Kidney (tissue), 22 donors: ENCODE measurements around the gene CYB561. TPM values are rescaled to one million over a fixed set of nuclear protein-coding genes. Genes with fewer than 3 reads are reported as not detected.

Experiments used
- DNase-seq, 5 donors: peaks; one replicate each; pipeline ENCODE4 v3.0.0-alpha.2; 2013 to 2020
- FAIRE-seq: peaks from 2 replicates; lab custom pipeline; 2012; peaks lifted over from hg19 to GRCh38; lab: Jason Lieb, UNC
- H3K27ac ChIP-seq, 2 donors: one replicate each; pipeline ENCODE4 v1.7.0; 2013; ENCODE audit warnings: low read depth in 2 of 2, low read length in 2 of 2, inconsistent platforms in 1 of 2
- H3K27me3 ChIP-seq: one replicate; pipeline ENCODE4 v1.7.1; 2013; ENCODE audit warnings: low read length, inconsistent platforms; ENCODE audit not compliant: control insufficient read depth, insufficient read depth
- H3K36me3 ChIP-seq, 3 donors: one replicate each; pipeline versions ENCODE4 v1.7.0 to v1.7.1; 2013; ENCODE audit warnings: low read length in 3 of 3, control low read depth in 1 of 3, inconsistent platforms in 1 of 3; ENCODE audit not compliant: insufficient read depth in 3 of 3, control insufficient read depth in 2 of 3
- H3K4me1 ChIP-seq, 3 donors: one replicate each; pipeline versions ENCODE4 v1.7.0 to v1.7.1; 2013; ENCODE audit warnings: low read length in 3 of 3, inconsistent platforms in 1 of 3, low read depth in 1 of 3; ENCODE audit not compliant: control insufficient read depth in 2 of 3, insufficient read depth in 2 of 3
- H3K4me3 ChIP-seq, 3 donors: one replicate each; pipeline versions ENCODE4 v1.7.0 to v1.8.1; 2013; ENCODE audit warnings: low read length in 3 of 3, control low read depth in 1 of 3, inconsistent platforms in 1 of 3
- H3K9ac ChIP-seq, 3 donors: one replicate each; pipeline versions ENCODE4 v1.7.0 to v1.7.1; 2013; ENCODE audit warnings: low read length in 3 of 3, control low read depth in 1 of 3, inconsistent platforms in 1 of 3
- H3K9me3 ChIP-seq, 3 donors: one replicate each; pipeline versions ENCODE4 v1.7.0 to v1.7.1; 2013; ENCODE audit warnings: low read length in 3 of 3, control low read depth in 1 of 3, inconsistent platforms in 1 of 3; ENCODE audit not compliant: control insufficient read depth in 2 of 3, insufficient read depth in 1 of 3
- intact Hi-C: fragments of 100-400 bp; cut with DNase I; formaldehyde crosslinking; loops from one replicate; pipeline ENCODE4 v1.11.1; 2022
- long read RNA-seq, 10 donors: library from polyadenylated mRNA in 1 of 10; unstranded in 1 of 10; transcript quantifications; one replicate each; pipeline ENCODE4 v2.0.0 and lab custom pipeline, GENCODE V29; 2021 to 2026
- polyA plus RNA-seq: library from polyadenylated mRNA; stranded (reverse); fragments of 350-450 nt; fragmentation: Illumina TruSeq; extraction: RNeasy Lipid Tissue Mini Kit (QIAGEN cat#74804); gene quantifications from one replicate; pipeline ENCODE4 v1.2.3, GENCODE V29; 2014; ENCODE audit warnings: low read depth, low replicate concordance; ENCODE audit not compliant: insufficient read depth
- total RNA-seq: library from RNA; stranded (reverse); fragmentation: NEBNext Ultra II Directional; extraction: Animal tissue kit (Norgen Biotek cat#: 25700); gene quantifications from one replicate; pipeline ENCODE4 v1.2.1, GENCODE V29; 2021
- TF ChIP-seq, protein P1 (sequence below): IDR thresholded peaks from 3 replicates; pipeline ENCODE4 v1.5.1; 2012; ENCODE audit warnings: mild to moderate bottlenecking, moderate library complexity, borderline replicate concordance; ENCODE audit not compliant: insufficient read depth; ENCODE audit errors: extremely low read depth
- donor health status: control.
- donor health status: control.
- donor health status: control.
- donor health status: control.
- donor health status: control.
- donor health status: DM: yes; HTN: yes; CAD: no.
- donor health status: Normal renal cell carcinoma (clear cell type).

CYB561 gene, protein sequence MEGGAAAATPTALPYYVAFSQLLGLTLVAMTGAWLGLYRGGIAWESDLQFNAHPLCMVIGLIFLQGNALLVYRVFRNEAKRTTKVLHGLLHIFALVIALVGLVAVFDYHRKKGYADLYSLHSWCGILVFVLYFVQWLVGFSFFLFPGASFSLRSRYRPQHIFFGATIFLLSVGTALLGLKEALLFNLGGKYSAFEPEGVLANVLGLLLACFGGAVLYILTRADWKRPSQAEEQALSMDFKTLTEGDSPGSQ
- 51.1 TPM for total RNA-seq
- polyA plus RNA-seq = 38.4 TPM
- long read RNA-seq, donor 1, transcript CYB561-203 (6 exons, 3,151 nt) = major isoform, 6 of 12 reads
- long read RNA-seq, donor 1, partial matches to known transcripts = 0 of 12 reads
- long read RNA-seq, donor 1, other reads (novel, unspliced or antisense) = 0 of 12 reads
- long read RNA-seq, donor 2, partial matches to known transcripts = 0 of 2 reads
- long read RNA-seq, donor 2, other reads (novel, unspliced or antisense) = 0 of 2 reads
- long read RNA-seq, donor 3, transcript CYB561-201 (6 exons, 3,001 nt) = major isoform, 10 of 12 reads
- long read RNA-seq, donor 3, partial matches to known transcripts = 0 of 12 reads
- long read RNA-seq, donor 3, other reads (novel, unspliced or antisense) = 0 of 12 reads
- long read RNA-seq, donor 4, transcript CYB561-201 (6 exons, 3,001 nt) = major isoform, 6 of 11 reads
- long read RNA-seq, donor 4, partial matches to known transcripts = 0 of 11 reads
- long read RNA-seq, donor 4, other reads (novel, unspliced or antisense) = 0 of 11 reads
- long read RNA-seq, donor 5 = 0 reads
- long read RNA-seq, donor 6 = 0 reads
- long read RNA-seq, donor 7, transcript CYB561-203 (6 exons, 3,151 nt) = minor isoform, 6 of 73 reads
- long read RNA-seq, donor 7, transcript CYB561-201 (6 exons, 3,001 nt) = major isoform, 26 of 73 reads
- long read RNA-seq, donor 7, transcript CYB561-213 (5 exons, 2,344 nt) = minor isoform, 5 of 73 reads
- long read RNA-seq, donor 7, partial matches to known transcripts = 0 of 73 reads
- long read RNA-seq, donor 7, other reads (novel, unspliced or antisense) = 32 of 73 reads
- long read RNA-seq, donor 8, partial matches to known transcripts = 0 of 6 reads
- long read RNA-seq, donor 8, other reads (novel, unspliced or antisense) = 0 of 6 reads
- long read RNA-seq, donor 9, partial matches to known transcripts = 0 of 1 reads
- long read RNA-seq, donor 9, other reads (novel, unspliced or antisense) = 0 of 1 reads
- long read RNA-seq, donor 10, partial matches to known transcripts = 0 of 4 reads
- long read RNA-seq, donor 10, other reads (novel, unspliced or antisense) = 0 of 4 reads

DNA sequence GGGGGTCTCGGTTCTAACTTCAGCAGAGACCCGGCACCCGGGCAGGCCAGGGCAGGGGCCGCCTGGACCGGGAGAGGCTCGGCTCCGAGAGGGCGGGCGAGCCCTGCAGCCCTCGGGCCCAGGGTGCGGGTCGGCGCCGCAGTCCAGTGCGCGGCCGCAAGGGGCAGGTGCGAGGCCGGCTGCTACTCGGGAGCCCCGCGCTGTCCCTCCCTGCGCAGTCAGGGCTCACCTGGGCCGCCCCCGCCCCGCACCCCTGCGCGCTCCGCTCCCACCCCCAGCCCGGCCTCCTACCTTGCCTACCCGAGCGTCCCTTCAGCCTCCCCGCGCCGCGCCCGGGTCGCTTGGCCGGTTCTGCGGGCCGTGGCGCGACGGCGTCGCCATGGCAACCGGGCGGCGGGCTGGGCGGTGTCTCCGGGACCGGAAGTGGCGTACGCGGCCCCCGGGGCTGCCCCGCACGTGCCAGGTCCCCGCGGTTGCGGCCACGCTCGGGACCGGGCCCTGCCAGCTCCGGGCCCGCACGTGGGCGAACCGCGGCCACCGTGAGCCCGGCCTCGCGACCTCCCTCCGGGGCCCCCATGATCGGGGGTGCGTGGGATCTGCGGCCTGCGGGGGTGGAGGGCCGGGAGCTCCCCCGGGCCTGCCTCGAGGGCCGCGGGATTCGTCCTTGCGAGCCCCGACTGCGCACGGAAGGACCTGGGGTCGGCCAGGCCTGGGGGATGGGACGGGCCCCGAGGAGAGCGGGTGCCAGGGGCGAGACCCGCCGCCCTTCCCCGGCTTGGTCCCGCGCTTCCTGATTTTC, at the start of gene CYB561:
Gene CYB561, minus strand, starts transcription at position 353 of the 799 bp plus-strand sequence. CDS start 8,759 bp downstream, outside the sequence.
- Histone ChIP-seq H3K9ac (peak within 1 kb of the TSS in 2 of 3 donors; percentile 48 to 69), H3K4me1 (peaks cover 0 to 12% (median 0%) of the 10 kb centered on the region in 3 donors), H3K36me3 (no peaks in the 10 kb centered on the region), H3K27me3 (no peaks in the 10 kb centered on the region), H3K27ac (peak within 1 kb of the TSS; percentile 53 to 82), H3K9me3 (no peaks in the 10 kb centered on the region), H3K4me3 (peak within 1 kb of the TSS; percentile 33 to 68 (median 63))
- DNase-seq = peak; percentile 85 to 95 (median 91)
- intact Hi-C loops = no loop called here
- TF ChIP-seq, protein P1, sequence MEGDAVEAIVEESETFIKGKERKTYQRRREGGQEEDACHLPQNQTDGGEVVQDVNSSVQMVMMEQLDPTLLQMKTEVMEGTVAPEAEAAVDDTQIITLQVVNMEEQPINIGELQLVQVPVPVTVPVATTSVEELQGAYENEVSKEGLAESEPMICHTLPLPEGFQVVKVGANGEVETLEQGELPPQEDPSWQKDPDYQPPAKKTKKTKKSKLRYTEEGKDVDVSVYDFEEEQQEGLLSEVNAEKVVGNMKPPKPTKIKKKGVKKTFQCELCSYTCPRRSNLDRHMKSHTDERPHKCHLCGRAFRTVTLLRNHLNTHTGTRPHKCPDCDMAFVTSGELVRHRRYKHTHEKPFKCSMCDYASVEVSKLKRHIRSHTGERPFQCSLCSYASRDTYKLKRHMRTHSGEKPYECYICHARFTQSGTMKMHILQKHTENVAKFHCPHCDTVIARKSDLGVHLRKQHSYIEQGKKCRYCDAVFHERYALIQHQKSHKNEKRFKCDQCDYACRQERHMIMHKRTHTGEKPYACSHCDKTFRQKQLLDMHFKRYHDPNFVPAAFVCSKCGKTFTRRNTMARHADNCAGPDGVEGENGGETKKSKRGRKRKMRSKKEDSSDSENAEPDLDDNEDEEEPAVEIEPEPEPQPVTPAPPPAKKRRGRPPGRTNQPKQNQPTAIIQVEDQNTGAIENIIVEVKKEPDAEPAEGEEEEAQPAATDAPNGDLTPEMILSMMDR = peak; percentile 56
- FAIRE-seq = no peak

DNA sequence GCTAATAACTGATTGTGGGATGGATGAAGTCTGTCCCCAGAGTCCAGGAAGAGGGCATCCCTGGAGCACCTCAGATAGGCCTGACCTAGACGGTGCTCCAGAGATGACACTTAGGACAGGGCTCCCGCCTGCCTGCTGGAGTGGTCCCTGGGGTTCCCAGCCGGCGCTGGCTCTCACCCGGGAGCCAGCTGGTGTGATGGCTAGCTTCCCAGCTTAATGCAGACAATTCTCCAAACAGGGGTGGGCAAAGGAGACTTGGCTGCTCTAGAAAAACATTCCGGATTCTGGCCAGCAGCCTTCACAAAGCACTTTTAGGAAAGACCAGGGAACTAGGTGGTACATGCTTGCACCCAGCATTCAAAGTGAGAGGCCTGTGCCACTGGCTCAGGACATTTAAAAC, 49.4 kb upstream of the CYB561 start:
- no peak for DNase-seq
- H3K27ac ChIP-seq = peak overlapping the region; percentile 79 to 87
- no peaks in the 10 kb centered on the region for H3K9me3 ChIP-seq
- peaks cover 0 to 22% (median 20%) of the 10 kb centered on the region in 3 donors for H3K4me1 ChIP-seq
- no peak overlapping the region for H3K4me3 ChIP-seq
- no peak for FAIRE-seq
- H3K36me3 ChIP-seq = no peaks in the 10 kb centered on the region
- intact Hi-C loops = no loop called here
- TF ChIP-seq, protein P1 = no peak
- peak overlapping the region in 1 of 3 donors; percentile 10 for H3K9ac ChIP-seq
- H3K27me3 ChIP-seq = no peaks in the 10 kb centered on the region

DNA sequence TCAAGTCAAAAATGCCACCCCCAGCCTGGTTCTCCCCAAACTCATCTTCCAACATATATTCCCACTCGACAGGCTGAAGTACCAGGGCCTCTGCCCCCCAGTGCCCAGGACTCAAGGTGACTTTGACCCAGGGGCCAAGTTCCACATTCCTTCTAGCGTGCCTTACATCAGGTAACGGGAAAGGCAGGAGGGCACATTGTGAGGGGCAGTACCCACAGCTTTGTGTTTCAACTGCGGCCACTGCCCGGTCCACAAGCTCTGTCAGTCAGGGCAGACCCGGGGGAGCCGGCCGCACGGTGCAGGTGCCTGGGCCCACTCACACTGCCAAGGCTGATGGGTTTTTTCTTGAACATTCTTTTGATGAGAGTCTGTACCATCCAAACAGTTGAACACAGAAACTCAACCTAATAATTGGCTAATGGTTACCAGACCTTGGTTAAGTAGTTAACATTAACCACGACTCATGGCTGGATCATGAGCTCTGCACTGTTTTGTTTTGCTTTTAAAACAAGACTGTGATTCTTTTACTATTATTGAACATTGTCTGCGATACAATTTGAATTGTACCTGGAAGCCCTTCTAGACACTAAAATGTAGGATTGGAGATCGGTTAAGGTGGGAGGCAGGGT, 48.3 kb upstream of the CYB561 start:
- Histone ChIP-seq H3K27ac (peak overlapping the region; percentile 79 to 87), H3K9me3 (no peaks in the 10 kb centered on the region), H3K4me3 (no peak overlapping the region), H3K36me3 (no peaks in the 10 kb centered on the region), H3K27me3 (no peaks in the 10 kb centered on the region), H3K9ac (no peak overlapping the region), H3K4me1 (peaks cover 0 to 22% (median 20%) of the 10 kb centered on the region in 3 donors)
- peak in 3 of 5 donors; percentile 44 to 57 (median 46) for DNase-seq
- no peak for FAIRE-seq
- intact Hi-C loops = no loop called here
- TF ChIP-seq, protein P1 = no peak
